ENCODE data around the gene PLIN5.

The PLIN5 gene

DNA sequence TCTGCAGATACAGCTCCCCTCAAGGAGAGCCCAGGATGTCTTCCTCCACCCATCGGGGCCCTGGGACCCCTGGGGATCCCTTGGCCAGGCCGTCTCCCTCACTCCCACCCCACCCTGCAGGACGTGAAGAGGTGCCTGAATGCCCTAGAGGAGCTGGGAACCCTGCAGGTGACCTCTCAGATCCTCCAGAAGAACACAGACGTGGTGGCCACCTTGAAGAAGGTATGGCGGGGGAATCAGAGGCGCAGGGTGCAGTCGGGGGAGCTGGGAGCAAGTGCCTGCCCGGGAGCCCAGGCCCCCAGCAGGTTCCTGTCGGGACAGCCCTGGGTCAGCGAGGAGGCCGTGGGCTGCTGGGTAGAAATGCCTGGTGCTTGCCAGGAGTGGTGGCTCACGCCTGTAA, 36.3 kb downstream of the PLIN5 start:
- TF ChIP-seq, protein P1, sequence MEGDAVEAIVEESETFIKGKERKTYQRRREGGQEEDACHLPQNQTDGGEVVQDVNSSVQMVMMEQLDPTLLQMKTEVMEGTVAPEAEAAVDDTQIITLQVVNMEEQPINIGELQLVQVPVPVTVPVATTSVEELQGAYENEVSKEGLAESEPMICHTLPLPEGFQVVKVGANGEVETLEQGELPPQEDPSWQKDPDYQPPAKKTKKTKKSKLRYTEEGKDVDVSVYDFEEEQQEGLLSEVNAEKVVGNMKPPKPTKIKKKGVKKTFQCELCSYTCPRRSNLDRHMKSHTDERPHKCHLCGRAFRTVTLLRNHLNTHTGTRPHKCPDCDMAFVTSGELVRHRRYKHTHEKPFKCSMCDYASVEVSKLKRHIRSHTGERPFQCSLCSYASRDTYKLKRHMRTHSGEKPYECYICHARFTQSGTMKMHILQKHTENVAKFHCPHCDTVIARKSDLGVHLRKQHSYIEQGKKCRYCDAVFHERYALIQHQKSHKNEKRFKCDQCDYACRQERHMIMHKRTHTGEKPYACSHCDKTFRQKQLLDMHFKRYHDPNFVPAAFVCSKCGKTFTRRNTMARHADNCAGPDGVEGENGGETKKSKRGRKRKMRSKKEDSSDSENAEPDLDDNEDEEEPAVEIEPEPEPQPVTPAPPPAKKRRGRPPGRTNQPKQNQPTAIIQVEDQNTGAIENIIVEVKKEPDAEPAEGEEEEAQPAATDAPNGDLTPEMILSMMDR (IDR thresholded peaks at IDR 0.05; ENCODE audit: control insufficient read depth, extremely low read depth, insufficient read depth) = no peak
- DNase-seq (ENCODE audit: low read depth) = no peak
- H3K4me3 ChIP-seq (ENCODE audit: low read depth, low read length) = no peak overlapping the region

DNA sequence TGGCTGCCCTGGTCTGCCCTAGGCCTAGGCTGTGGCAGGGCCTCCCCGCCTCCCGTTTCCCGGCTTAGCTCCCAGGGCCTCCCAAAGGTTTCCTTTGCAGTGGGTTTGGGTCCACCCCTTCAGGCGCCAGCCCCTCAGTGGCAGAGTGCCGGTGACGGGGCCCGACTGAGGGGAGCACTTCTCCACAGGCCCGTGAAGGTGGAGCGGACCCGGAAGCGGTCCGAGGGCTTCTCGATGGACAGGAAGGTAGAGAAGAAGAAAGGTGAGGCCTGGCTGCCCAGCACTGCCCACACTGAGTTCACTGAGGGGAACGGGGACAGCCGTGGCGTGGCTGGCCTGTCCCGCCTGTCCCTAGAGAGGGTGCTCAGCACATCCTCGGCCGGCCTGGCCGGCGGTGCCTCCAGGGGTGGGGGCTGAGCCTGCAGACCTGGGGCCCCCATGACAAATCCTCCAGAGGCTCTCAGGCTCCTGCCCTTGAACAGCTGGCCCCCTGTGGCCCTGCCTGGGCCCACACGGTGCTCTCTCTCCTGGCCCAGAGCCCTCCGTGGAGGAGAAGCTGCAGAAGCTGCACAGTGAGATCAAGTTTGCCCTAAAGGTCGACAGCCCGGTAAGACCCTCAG, 37.1 kb downstream of the PLIN5 start:
- H3K4me3 ChIP-seq (ENCODE audit: low read depth, low read length) = no peak overlapping the region
- TF ChIP-seq, protein P1 (IDR thresholded peaks at IDR 0.05; ENCODE audit: control insufficient read depth, extremely low read depth, insufficient read depth) = no peak
- DNase-seq (ENCODE audit: low read depth) = no peak

- no peak overlapping the region for H3K4me3 ChIP-seq (ENCODE audit: low read depth, low read length)
- no peak for DNase-seq (ENCODE audit: low read depth)
- TF ChIP-seq, protein P1 (IDR thresholded peaks at IDR 0.05; ENCODE audit: control insufficient read depth, extremely low read depth, insufficient read depth) = no peak
These were observed 38.7 kb downstream of the PLIN5 start for GRCh38 chr19:4496304-4496703.

DNA sequence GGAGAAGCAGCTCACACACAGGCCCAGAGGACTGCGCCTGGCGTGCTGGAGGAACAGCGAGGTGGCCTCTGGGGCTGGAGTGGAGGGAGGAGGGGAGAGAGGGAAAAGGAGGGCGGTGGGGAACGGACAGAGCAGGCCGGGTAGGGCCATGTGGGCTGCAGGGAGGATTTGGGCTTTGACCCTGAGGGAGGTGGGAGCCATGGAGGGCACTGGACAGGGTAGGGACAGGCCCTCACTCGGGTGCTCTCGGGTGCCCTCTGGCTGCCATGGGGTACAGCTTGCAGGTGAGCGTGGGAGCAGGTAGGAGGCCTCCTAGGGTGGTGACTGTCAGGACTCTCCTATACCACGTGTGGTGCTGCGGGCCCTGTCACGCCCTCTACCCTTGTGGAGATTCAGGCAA, 39.6 kb downstream of the PLIN5 start:
- TF ChIP-seq, protein P1 (IDR thresholded peaks at IDR 0.05; ENCODE audit: control insufficient read depth, extremely low read depth, insufficient read depth) = peak; percentile 55
- DNase-seq (ENCODE audit: low read depth) = no peak
- H3K4me3 ChIP-seq (ENCODE audit: low read depth, low read length) = no peak overlapping the region

GRCh38 chr19:4494691-4495064, 40.3 kb downstream of the PLIN5 start:
- TF ChIP-seq, protein P1 (IDR thresholded peaks at IDR 0.05; ENCODE audit: control insufficient read depth, extremely low read depth, insufficient read depth) = no peak
- no peak for DNase-seq (ENCODE audit: low read depth)
- H3K4me3 ChIP-seq (ENCODE audit: low read depth, low read length) = no peak overlapping the region

DNA sequence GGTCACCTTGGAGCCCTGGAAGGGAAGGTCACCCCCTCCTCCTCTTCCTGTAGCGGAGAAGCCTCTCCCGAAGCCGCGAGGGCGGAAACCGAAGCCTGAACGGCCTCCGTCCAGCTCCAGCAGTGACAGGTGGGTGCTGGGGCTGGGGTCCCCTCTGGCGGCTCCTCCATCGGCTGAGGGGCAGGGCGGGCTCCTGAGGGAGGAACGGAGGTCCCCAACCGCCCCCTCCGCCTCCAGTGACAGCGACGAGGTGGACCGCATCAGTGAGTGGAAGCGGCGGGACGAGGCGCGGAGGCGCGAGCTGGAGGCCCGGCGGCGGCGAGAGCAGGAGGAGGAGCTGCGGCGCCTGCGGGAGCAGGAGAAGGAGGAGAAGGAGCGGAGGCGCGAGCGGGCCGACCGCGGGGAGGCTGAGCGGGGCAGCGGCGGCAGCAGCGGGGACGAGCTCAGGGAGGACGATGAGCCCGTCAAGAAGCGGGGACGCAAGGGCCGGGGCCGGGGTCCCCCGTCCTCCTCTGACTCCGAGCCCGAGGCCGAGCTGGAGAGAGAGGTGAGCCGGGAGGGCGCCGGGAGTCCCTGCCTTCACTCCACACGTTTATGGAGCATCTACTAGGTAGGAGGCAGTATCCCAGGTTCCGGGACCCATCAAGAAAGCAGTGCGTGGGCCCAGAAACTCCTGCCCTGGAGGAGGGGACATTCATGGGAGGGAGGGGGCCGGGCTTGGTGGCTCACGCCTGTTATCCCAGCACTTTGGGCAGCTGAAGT, 40.9 kb downstream of the PLIN5 start:
- no peak for DNase-seq (ENCODE audit: low read depth)
- TF ChIP-seq, protein P1 (IDR thresholded peaks at IDR 0.05; ENCODE audit: control insufficient read depth, extremely low read depth, insufficient read depth) = no peak
- no peak overlapping the region for H3K4me3 ChIP-seq (ENCODE audit: low read depth, low read length)
